OCI-LY7 (cell line): ENCODE results near the gene DIP2C.

Source experiments
- EZH2phosphoT487 ChIP-seq: fragments of 200-600 bp; sonication (generic); IDR thresholded peaks from 2 replicates; pipeline ENCODE4 v1.6.1; 2018; ENCODE audit warnings: low read depth, borderline replicate concordance, mild to moderate bottlenecking, mixed run types, antibody characterized with exemption, low read length, moderate library complexity, mixed read lengths
- TF ChIP-seq, protein P1 (sequence below): fragments of 200-600 bp; sonication (generic); conservative IDR thresholded peaks from 2 replicates; pipeline ENCODE4 v1.5.1; 2014; ENCODE audit warnings: mild to moderate bottlenecking, antibody characterized with exemption, low read length, moderate library complexity, mixed read lengths

DNA sequence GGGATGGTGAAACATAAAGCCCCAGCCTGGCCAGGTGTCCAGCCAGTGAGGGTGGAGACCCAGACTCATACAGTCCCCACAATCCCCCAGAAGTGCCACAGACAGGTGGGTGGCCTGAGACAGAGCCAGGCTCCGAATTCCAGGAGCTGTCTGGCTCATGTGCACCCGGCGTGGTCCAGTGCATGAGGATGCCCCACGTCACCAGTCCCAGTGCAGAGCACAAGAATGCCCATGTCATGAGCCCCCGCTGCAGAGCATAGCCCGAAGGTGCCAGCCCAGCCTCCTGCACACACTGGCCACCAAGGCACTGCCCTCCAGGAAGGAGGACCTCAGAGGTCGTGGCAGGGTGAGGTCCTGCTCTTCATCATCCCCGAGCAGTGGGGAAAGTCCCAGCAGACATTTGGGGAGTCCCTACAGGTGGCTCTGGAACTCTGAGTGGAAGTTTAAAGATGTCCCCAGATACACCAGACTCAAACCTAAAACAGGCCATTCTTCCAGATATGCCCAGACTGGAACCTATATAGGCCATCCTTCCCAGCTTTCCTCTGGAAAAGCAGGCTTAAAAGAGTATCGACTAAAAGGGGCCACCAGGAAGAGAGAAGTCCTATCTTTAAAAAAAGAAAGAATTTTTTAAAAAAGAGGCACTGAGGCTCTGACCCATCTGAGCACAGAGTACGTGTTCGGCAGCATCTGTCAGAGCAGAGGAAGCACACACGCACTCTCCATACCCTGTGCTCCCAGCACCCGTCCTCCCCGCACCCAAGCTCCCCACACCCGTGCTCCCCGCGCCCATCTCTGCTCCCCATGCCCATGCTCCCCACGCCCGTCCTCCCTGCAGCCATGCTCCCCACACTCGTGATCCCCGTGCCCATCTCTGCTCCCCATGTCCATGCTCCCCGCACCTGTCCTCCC is 11.5 kb downstream of the DIP2C start:
- TF ChIP-seq, protein P1, sequence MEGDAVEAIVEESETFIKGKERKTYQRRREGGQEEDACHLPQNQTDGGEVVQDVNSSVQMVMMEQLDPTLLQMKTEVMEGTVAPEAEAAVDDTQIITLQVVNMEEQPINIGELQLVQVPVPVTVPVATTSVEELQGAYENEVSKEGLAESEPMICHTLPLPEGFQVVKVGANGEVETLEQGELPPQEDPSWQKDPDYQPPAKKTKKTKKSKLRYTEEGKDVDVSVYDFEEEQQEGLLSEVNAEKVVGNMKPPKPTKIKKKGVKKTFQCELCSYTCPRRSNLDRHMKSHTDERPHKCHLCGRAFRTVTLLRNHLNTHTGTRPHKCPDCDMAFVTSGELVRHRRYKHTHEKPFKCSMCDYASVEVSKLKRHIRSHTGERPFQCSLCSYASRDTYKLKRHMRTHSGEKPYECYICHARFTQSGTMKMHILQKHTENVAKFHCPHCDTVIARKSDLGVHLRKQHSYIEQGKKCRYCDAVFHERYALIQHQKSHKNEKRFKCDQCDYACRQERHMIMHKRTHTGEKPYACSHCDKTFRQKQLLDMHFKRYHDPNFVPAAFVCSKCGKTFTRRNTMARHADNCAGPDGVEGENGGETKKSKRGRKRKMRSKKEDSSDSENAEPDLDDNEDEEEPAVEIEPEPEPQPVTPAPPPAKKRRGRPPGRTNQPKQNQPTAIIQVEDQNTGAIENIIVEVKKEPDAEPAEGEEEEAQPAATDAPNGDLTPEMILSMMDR = no peak
- no peak for TF ChIP-seq EZH2phosphoT487
